CD4-positive, alpha-beta T cell treated with Interleukin-15 for 4 hours (primary cell): Measurements from ENCODE around the gene FMN1.

Source experiments
- DNase-seq: peaks from one replicate; pipeline ENCODE4 v3.0.0-alpha.2; 2020; ENCODE audit warnings: low spot score

The FMN1 gene

GRCh38 chr15:32823750-32824149, 370.8 kb downstream of the FMN1 start:
- no peak for DNase-seq

- no peak for DNase-seq
Observed at GRCh38 chr15:32822739-32823138, 371.8 kb downstream of the FMN1 start.

GRCh38 chr15:32819448-32819847, 375.1 kb downstream of the FMN1 start:
- no peak for DNase-seq

GRCh38 chr15:32818758-32819447, 375.6 kb downstream of the FMN1 start:
- DNase-seq: no peak

- DNase-seq: no peak
Observed at GRCh38 chr15:32817577-32817976, 376.9 kb downstream of the FMN1 start.

GRCh38 chr15:32807331-32807730, 387.2 kb downstream of the FMN1 start:
- no peak for DNase-seq

- no peak for DNase-seq
Observed at GRCh38 chr15:32803631-32804030, 390.9 kb downstream of the FMN1 start.

- no peak for DNase-seq
Observed at GRCh38 chr15:32802286-32802936, 392.1 kb downstream of the FMN1 start.

- no peak for DNase-seq
Observed at GRCh38 chr15:32799936-32800535, 394.5 kb downstream of the FMN1 start.

GRCh38 chr15:32796856-32797255, 397.7 kb downstream of the FMN1 start:
- DNase-seq: no peak

GRCh38 chr15:32794973-32795372, 399.5 kb downstream of the FMN1 start:
- no peak for DNase-seq

- no peak for DNase-seq
Observed at GRCh38 chr15:32792436-32792835, 402.1 kb downstream of the FMN1 start.

- DNase-seq: no peak
Observed at GRCh38 chr15:32790352-32790999, 404.0 kb downstream of the FMN1 start.

GRCh38 chr15:32787949-32788348, 406.6 kb downstream of the FMN1 start:
- DNase-seq: no peak

- DNase-seq: no peak
Observed at GRCh38 chr15:32786906-32787305, 407.6 kb downstream of the FMN1 start.

GRCh38 chr15:32784581-32784980, 409.9 kb downstream of the FMN1 start:
- no peak for DNase-seq

GRCh38 chr15:32781781-32782180, 412.7 kb downstream of the FMN1 start:
- no peak for DNase-seq

GRCh38 chr15:32778391-32779176, 415.9 kb downstream of the FMN1 start:
- no peak for DNase-seq

GRCh38 chr15:32775103-32775502, 419.4 kb downstream of the FMN1 start:
- DNase-seq: no peak

- no peak for DNase-seq
Observed at GRCh38 chr15:32774022-32774421, 420.5 kb downstream of the FMN1 start.

GRCh38 chr15:32767236-32767635, 427.3 kb downstream of the FMN1 start:
- no peak for DNase-seq

- no peak for DNase-seq
Observed at GRCh38 chr15:32766101-32766500, 428.4 kb downstream of the FMN1 start.
